GM12875 (cell line): ENCODE data around the gene DZIP1.
"Not testable (repeated sequence)": the region's sequence is repeated elsewhere in the genome, so short reads cannot be mapped to it uniquely, and the experiment has no call there.

Source experiments
- H3K4me3 ChIP-seq: one replicate; pipeline ENCODE4 v1.5.1; 2011; ENCODE audit warnings: low read depth, low read length, control low read depth
- TF ChIP-seq, protein P1 (sequence below): IDR thresholded peaks from 2 replicates; pipeline ENCODE4 v1.5.1; 2011; ENCODE audit warnings: low read depth, mild to moderate bottlenecking, control low read depth, inconsistent platforms, low read length, moderate library complexity, borderline replicate concordance; ENCODE audit not compliant: insufficient read depth

Gene DZIP1

GRCh38 chr13:95676762-95677563, 32.5 kb upstream of the DZIP1 start, which contains the start of gene DNAJC3:
TSS of gene DNAJC3 (plus strand) at chr13:95677139. CDS start at chr13:95677256, 117 bp downstream.
- TF ChIP-seq, protein P1, sequence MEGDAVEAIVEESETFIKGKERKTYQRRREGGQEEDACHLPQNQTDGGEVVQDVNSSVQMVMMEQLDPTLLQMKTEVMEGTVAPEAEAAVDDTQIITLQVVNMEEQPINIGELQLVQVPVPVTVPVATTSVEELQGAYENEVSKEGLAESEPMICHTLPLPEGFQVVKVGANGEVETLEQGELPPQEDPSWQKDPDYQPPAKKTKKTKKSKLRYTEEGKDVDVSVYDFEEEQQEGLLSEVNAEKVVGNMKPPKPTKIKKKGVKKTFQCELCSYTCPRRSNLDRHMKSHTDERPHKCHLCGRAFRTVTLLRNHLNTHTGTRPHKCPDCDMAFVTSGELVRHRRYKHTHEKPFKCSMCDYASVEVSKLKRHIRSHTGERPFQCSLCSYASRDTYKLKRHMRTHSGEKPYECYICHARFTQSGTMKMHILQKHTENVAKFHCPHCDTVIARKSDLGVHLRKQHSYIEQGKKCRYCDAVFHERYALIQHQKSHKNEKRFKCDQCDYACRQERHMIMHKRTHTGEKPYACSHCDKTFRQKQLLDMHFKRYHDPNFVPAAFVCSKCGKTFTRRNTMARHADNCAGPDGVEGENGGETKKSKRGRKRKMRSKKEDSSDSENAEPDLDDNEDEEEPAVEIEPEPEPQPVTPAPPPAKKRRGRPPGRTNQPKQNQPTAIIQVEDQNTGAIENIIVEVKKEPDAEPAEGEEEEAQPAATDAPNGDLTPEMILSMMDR, result no peak
- H3K4me3 ChIP-seq, result peak within 1 kb of the TSS; percentile 92

- H3K4me3 ChIP-seq, result peak overlapping the region; percentile 80
- TF ChIP-seq, protein P1, result no peak
These were observed 31.7 kb upstream of the DZIP1 start for GRCh38 chr13:95676105-95676761.

DNA sequence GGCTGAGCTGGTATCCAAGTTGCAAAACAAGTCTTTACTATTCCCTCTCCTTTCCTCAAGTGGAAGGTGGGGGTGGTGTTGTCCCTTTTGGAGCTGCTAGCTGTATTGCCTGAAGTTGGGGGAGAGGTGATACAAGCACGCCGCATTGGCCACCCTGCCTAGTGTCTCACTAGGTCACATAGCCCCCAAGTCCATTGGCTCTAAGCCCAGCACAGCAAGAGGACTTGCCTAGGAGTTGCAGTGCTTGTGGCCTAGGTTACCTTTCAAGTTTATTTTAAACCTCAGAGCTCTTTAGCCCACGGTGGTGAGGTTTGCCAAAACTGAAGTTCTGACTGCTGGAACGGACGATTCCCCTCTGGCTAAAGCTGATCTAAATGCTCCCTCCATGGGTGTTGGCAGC, 27.1 kb upstream of the DZIP1 start:
- TF ChIP-seq, protein P1, result no peak
- H3K4me3 ChIP-seq, result no peak overlapping the region

GRCh38 chr13:95667235-95667634, 22.7 kb upstream of the DZIP1 start:
- H3K4me3 ChIP-seq, result not testable (repeated sequence)

DNA sequence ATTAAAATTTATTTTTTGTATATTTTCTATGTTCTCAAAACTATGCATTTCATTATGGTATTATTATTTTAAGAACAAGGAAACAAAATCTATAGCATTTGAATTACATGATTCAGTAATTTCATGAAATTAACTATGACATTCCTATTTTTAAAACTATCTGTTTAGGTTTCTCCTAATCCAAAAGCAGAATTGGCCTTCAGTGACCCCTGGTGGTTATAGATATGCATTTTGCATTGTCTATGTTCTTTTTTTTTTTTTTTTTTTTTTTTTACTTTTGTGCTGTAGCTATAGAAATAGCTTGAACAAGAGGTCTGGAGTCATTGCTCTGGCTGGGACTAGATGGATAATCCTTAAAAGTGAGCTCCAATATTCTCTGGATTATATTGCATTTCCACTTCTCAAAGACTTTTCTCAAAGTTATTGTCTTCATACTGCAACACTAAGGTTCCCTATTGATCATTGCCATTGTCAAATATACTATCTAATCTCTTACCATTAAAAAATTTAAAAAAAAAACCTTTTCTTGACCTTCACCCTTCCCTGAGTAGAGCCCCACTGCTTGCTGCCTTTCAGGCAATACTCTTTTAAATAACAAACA, 16.6 kb upstream of the DZIP1 start:
- TF ChIP-seq, protein P1, result peak; percentile 25; the same call in 1 of the 2 replicates
- H3K4me3 ChIP-seq, result no peak overlapping the region

GRCh38 chr13:95659500-95659899, 15.0 kb upstream of the DZIP1 start:
- H3K4me3 ChIP-seq, result no peak overlapping the region
- TF ChIP-seq, protein P1, result no peak

DNA sequence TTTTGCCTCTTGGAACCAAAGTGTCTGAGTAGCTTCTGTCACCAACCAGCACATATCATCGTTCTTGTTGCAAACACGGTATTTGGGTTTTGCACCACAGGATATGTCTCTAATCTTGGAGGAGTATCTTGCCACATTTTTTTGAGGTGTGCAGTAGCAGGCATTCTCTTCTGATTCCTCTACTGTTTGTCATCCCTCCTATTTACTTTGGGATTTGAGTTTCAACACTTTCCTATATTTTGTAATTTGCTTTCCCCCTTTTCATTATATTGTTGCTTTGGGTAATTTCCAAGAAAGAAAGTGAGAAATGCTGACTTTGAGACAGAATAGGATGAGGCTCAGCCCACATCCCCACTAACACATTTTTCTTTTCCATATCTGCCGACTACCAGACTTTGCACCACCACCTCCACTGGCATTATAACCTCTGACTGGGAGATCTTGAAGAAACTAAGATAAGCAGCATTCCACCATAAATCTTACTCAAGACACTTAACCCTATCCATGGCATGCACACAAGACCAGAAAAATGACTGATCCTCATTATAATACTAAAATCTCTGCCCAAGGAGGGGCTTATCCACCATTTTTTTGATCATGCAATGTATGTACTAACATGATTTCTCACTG, 12.0 kb upstream of the DZIP1 start:
- TF ChIP-seq, protein P1, result no peak
- H3K4me3 ChIP-seq, result no peak overlapping the region
